SK-N-SH treated with all-trans-retinoic acid at 6 μM for 48 hours (cell line): ENCODE measurements around the gene ERG.

Experiments
- ATAC-seq: fragments of 200-7000 bp; cut with Tn5 transposase; 3 replicates; pipeline ENCODE4 v1.9.1; 2020; ENCODE audit warnings: mild to moderate bottlenecking, moderate library complexity
- ARNTL ChIP-seq: fragments of 450-650 bp; formaldehyde crosslinking; IDR thresholded peaks from 2 replicates; pipeline ENCODE4 v1.5.0; 2020; ENCODE audit warnings: low read depth, mild to moderate bottlenecking, moderate library complexity, borderline replicate concordance
- BACH2 ChIP-seq: fragments of 250-450 bp; sonication (Bioruptor Pico); IDR thresholded peaks from 2 replicates; pipeline ENCODE4 v1.9.0; 2021; ENCODE audit warnings: mild to moderate bottlenecking, borderline replicate concordance
- CREB5 ChIP-seq: fragments of 250-450 bp; sonication (Bioruptor Pico); IDR thresholded peaks from 2 replicates; pipeline ENCODE4 v1.5.1; 2020; ENCODE audit warnings: low read depth, mild to moderate bottlenecking, moderate library complexity
- CSDC2 ChIP-seq: fragments of 250-450 bp; sonication (Bioruptor Pico); IDR thresholded peaks from 2 replicates; pipeline ENCODE4 v1.5.0; 2020; ENCODE audit warnings: mild to moderate bottlenecking, moderate library complexity
- GLIS3 ChIP-seq: fragments of 250-450 bp; sonication (Bioruptor Pico); IDR thresholded peaks from 2 replicates; pipeline ENCODE4 v1.5.0; 2020; ENCODE audit warnings: mild to moderate bottlenecking, moderate library complexity
- ISL1 ChIP-seq: fragments of 250-450 bp; sonication (Bioruptor Pico); IDR thresholded peaks from 2 replicates; pipeline ENCODE4 v2.1.2; 2022; ENCODE audit warnings: mild to moderate bottlenecking, moderate library complexity
- OSR1 ChIP-seq: fragments of 250-450 bp; sonication (Bioruptor Pico); IDR thresholded peaks from 2 replicates; pipeline ENCODE4 v1.8.0; 2022; ENCODE audit warnings: moderate library complexity, mild to moderate bottlenecking, inconsistent platforms
- POU6F1 ChIP-seq: fragments of 250-450 bp; sonication (Bioruptor Pico); IDR thresholded peaks from 2 replicates; pipeline ENCODE4 v1.8.0; 2021; ENCODE audit warnings: low read depth, mild to moderate bottlenecking, moderate library complexity, borderline replicate concordance
- PPARA ChIP-seq: fragments of 250-450 bp; sonication (Bioruptor Pico); IDR thresholded peaks from 2 replicates; pipeline ENCODE4 v1.5.0; 2020; ENCODE audit warnings: mild to moderate bottlenecking, borderline replicate concordance
- RARB ChIP-seq: fragments of 250-450 bp; sonication (Bioruptor Pico); IDR thresholded peaks from 2 replicates; pipeline ENCODE4 v1.8.0; 2021; ENCODE audit warnings: mild to moderate bottlenecking, moderate library complexity
- SNAI2 ChIP-seq: fragments of 250-450 bp; sonication (Bioruptor Pico); IDR thresholded peaks from 2 replicates; pipeline ENCODE4 v1.5.0; 2020; ENCODE audit warnings: mild to moderate bottlenecking, moderate library complexity
- TOX ChIP-seq: fragments of 250-450 bp; sonication (Bioruptor Pico); IDR thresholded peaks from 2 replicates; pipeline ENCODE4 v1.8.0; 2021; ENCODE audit warnings: mild to moderate bottlenecking, moderate library complexity, borderline replicate concordance
- ZC3H10 ChIP-seq: fragments of 250-450 bp; sonication (Bioruptor Pico); IDR thresholded peaks from 2 replicates; pipeline ENCODE4 v1.5.1; 2021; ENCODE audit warnings: mild to moderate bottlenecking, moderate library complexity
- ZFP3 ChIP-seq: fragments of 250-450 bp; sonication (Bioruptor Pico); IDR thresholded peaks from 2 replicates; pipeline ENCODE4 v1.5.0; 2020; ENCODE audit warnings: mild to moderate bottlenecking, moderate library complexity
- ZFP30 ChIP-seq: fragments of 450-650 bp; formaldehyde crosslinking; IDR thresholded peaks from 2 replicates; pipeline ENCODE4 v1.5.0; 2022; ENCODE audit warnings: mild to moderate bottlenecking, moderate library complexity
- ZNF565 ChIP-seq: fragments of 450-650 bp; formaldehyde crosslinking; conservative IDR thresholded peaks from 2 replicates; pipeline ENCODE4 v1.5.0; 2020; ENCODE audit warnings: low read depth, mild to moderate bottlenecking, moderate library complexity
- ZNF70 ChIP-seq: fragments of 450-650 bp; formaldehyde crosslinking; IDR thresholded peaks from 2 replicates; pipeline ENCODE4 v1.5.0; 2020; ENCODE audit warnings: mild to moderate bottlenecking, moderate library complexity
- ZNF8 ChIP-seq: fragments of 450-650 bp; formaldehyde crosslinking; IDR thresholded peaks from 2 replicates; pipeline ENCODE4 v1.5.0; 2020; ENCODE audit warnings: mild to moderate bottlenecking, moderate library complexity
- TF ChIP-seq, protein P1 (sequence below): fragments of 250-450 bp; sonication (Bioruptor Pico); IDR thresholded peaks from 2 replicates; pipeline ENCODE4 v1.5.0; 2020; ENCODE audit warnings: mild to moderate bottlenecking, moderate library complexity
- TF ChIP-seq, protein P2 (sequence below): fragments of 250-450 bp; sonication (Bioruptor Pico); IDR thresholded peaks from 2 replicates; pipeline ENCODE4 v1.8.0; 2020; ENCODE audit warnings: mild to moderate bottlenecking, moderate library complexity, borderline replicate concordance

Gene ERG

GRCh38 chr21:38417726-38418125, 80.6 kb downstream of the ERG start:
- TF ChIP-seq TOX (CRISPR knock-in tag) (no peak), ZFP3 (CRISPR knock-in tag) (no peak), CREB5 (CRISPR knock-in tag) (no peak), BACH2 (CRISPR knock-in tag) (no peak), ZNF8 (CRISPR knock-in tag) (no peak), ZFP30 (no peak), CSDC2 (no peak)
- TF ChIP-seq, all 23 proteins: peak for 0
- no peak for ATAC-seq

GRCh38 chr21:38416791-38417190, 81.5 kb downstream of the ERG start:
- TF ChIP-seq ISL1 (CRISPR knock-in tag) = no peak
- TF ChIP-seq ZC3H10 = no peak
- TF ChIP-seq SNAI2 (CRISPR knock-in tag) = no peak
- no peak for TF ChIP-seq ZFP30
- no peak for TF ChIP-seq CREB5 (CRISPR knock-in tag)
- ATAC-seq = no peak

DNA sequence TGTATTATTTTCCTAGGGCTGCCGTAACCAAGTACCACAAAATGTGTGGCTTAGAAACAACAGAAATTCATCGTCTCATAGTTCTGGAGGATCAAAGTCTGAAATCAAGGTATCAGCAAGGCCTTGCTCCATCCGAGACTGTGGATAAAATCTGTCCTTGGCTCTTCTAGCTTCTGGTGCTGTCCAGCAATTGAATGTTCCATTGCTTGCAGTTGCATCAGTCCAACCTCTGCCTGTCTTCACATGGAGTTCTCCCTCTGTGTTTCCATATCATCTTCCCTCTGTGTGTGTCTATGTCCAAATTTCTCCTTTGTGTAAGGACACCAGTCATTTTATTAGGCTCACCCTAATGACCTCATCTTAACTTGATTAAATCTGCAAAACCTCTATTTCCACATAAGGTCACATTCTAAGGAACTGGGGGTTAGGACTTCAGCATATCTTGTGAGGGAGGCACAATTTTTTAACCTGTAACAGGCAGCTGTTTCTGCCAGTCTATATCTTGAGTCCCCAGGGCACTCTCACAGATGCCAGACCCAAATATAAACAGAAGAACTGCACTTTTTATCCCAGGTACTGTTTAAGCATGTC, 84.2 kb downstream of the ERG start:
- no peak for ATAC-seq
- no peak for TF ChIP-seq ZC3H10
- TF ChIP-seq, protein P1, sequence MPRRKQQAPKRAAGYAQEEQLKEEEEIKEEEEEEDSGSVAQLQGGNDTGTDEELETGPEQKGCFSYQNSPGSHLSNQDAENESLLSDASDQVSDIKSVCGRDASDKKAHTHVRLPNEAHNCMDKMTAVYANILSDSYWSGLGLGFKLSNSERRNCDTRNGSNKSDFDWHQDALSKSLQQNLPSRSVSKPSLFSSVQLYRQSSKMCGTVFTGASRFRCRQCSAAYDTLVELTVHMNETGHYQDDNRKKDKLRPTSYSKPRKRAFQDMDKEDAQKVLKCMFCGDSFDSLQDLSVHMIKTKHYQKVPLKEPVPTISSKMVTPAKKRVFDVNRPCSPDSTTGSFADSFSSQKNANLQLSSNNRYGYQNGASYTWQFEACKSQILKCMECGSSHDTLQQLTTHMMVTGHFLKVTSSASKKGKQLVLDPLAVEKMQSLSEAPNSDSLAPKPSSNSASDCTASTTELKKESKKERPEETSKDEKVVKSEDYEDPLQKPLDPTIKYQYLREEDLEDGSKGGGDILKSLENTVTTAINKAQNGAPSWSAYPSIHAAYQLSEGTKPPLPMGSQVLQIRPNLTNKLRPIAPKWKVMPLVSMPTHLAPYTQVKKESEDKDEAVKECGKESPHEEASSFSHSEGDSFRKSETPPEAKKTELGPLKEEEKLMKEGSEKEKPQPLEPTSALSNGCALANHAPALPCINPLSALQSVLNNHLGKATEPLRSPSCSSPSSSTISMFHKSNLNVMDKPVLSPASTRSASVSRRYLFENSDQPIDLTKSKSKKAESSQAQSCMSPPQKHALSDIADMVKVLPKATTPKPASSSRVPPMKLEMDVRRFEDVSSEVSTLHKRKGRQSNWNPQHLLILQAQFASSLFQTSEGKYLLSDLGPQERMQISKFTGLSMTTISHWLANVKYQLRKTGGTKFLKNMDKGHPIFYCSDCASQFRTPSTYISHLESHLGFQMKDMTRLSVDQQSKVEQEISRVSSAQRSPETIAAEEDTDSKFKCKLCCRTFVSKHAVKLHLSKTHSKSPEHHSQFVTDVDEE (CRISPR knock-in tag) = no peak
- no peak for TF ChIP-seq CSDC2
- no peak for TF ChIP-seq ZNF565
- TF ChIP-seq ISL1 (CRISPR knock-in tag) = no peak
- TF ChIP-seq GLIS3 = no peak
- TF ChIP-seq ARNTL (CRISPR knock-in tag) = no peak
- TF ChIP-seq RARB (CRISPR knock-in tag) = no peak
- no peak for TF ChIP-seq PPARA (CRISPR knock-in tag)
- no peak for TF ChIP-seq POU6F1 (CRISPR knock-in tag)
- no peak for TF ChIP-seq OSR1 (CRISPR knock-in tag)
- TF ChIP-seq BACH2 (CRISPR knock-in tag) = no peak
- no peak for TF ChIP-seq CREB5 (CRISPR knock-in tag)
- TF ChIP-seq, protein P2, sequence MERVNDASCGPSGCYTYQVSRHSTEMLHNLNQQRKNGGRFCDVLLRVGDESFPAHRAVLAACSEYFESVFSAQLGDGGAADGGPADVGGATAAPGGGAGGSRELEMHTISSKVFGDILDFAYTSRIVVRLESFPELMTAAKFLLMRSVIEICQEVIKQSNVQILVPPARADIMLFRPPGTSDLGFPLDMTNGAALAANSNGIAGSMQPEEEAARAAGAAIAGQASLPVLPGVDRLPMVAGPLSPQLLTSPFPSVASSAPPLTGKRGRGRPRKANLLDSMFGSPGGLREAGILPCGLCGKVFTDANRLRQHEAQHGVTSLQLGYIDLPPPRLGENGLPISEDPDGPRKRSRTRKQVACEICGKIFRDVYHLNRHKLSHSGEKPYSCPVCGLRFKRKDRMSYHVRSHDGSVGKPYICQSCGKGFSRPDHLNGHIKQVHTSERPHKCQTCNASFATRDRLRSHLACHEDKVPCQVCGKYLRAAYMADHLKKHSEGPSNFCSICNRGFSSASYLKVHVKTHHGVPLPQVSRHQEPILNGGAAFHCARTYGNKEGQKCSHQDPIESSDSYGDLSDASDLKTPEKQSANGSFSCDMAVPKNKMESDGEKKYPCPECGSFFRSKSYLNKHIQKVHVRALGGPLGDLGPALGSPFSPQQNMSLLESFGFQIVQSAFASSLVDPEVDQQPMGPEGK = no peak
- no peak for TF ChIP-seq ZNF70 (CRISPR knock-in tag)
